GM23338 (cell line): ENCODE data around the gene CLDN7. TPM values are rescaled to one million over a fixed set of nuclear protein-coding genes. Genes with fewer than 3 reads are reported as not detected.

Experiments
- ATAC-seq: fragments of 200-7000 bp; cut with Tn5 transposase; 3 replicates; pipeline ENCODE4 v1.9.1; 2020
- DNase-seq: peaks from one replicate; pipeline ENCODE4 v3.0.0-alpha.2; 2015; ENCODE audit warnings: low spot score
- H2AFZ ChIP-seq: fragments of 200-600 bp; sonication (generic); 2 replicates; pipeline ENCODE4 v1.8.0; 2016; ENCODE audit warnings: antibody characterized with exemption, mild to moderate bottlenecking, moderate library complexity
- H3F3A ChIP-seq: fragments of 200-600 bp; sonication (generic); replicated peaks from 2 replicates; pipeline ENCODE4 v1.8.0; 2017; ENCODE audit warnings: antibody characterized with exemption, mixed run types, low read depth
- H3K27ac ChIP-seq: fragments of 200-600 bp; sonication (generic); 2 replicates; pipeline ENCODE4 v1.6.1; 2016; ENCODE audit warnings: low read depth
- H3K27me3 ChIP-seq: fragments of 200-600 bp; sonication (generic); 2 replicates; pipeline ENCODE4 v1.8.0; 2016; ENCODE audit warnings: mild to moderate bottlenecking, mixed run types, moderate library complexity; ENCODE audit not compliant: insufficient read depth
- H3K36me3 ChIP-seq: fragments of 200-600 bp; sonication (generic); 2 replicates; pipeline ENCODE4 v1.8.0; 2016; ENCODE audit warnings: mild to moderate bottlenecking; ENCODE audit not compliant: insufficient read depth
- H3K4me1 ChIP-seq: fragments of 200-600 bp; sonication (generic); 2 replicates; pipeline ENCODE4 v1.8.0; 2016; ENCODE audit warnings: mild to moderate bottlenecking, moderate library complexity; ENCODE audit not compliant: insufficient read depth
- H3K4me2 ChIP-seq: fragments of 200-600 bp; sonication (generic); 2 replicates; pipeline ENCODE4 v1.7.1; 2017; ENCODE audit warnings: mixed run types
- H3K4me3 ChIP-seq: fragments of 200-600 bp; sonication (generic); 2 replicates; pipeline ENCODE4 v1.6.1; 2016; ENCODE audit warnings: mixed run types
- H3K79me2 ChIP-seq: fragments of 200-600 bp; sonication (generic); replicated peaks from 2 replicates; pipeline ENCODE4 v1.8.0; 2017; ENCODE audit warnings: mild to moderate bottlenecking; ENCODE audit not compliant: insufficient read depth
- H3K9me2 ChIP-seq: fragments of 200-600 bp; sonication (generic); 2 replicates; pipeline ENCODE4 v1.8.0; 2017; ENCODE audit not compliant: insufficient read depth
- H4K20me1 ChIP-seq: fragments of 200-600 bp; sonication (generic); replicated peaks from 2 replicates; pipeline ENCODE4 v1.8.0; 2017; ENCODE audit warnings: mild to moderate bottlenecking; ENCODE audit not compliant: insufficient read depth
- H3K27ac Mint-ChIP-seq: 2 replicates; pipeline ENCODE4 v1.8.0; 2020; ENCODE audit warnings: inconsistent platforms, mild to moderate bottlenecking, moderate library complexity, mixed read lengths
- H3K27me3 Mint-ChIP-seq: 3 replicates; pipeline ENCODE4 v1.8.0; 2022; ENCODE audit warnings: low read depth, mild to moderate bottlenecking, moderate library complexity, mixed read lengths, inconsistent platforms; ENCODE audit not compliant: insufficient read depth, poor library complexity
- H3K36me3 Mint-ChIP-seq: 3 replicates; pipeline ENCODE4 v1.8.0; 2021; ENCODE audit warnings: low read depth, mild to moderate bottlenecking, inconsistent platforms, moderate library complexity, mixed read lengths
- H3K4me1 Mint-ChIP-seq: 3 replicates; pipeline ENCODE4 v1.8.0; 2020; ENCODE audit warnings: mild to moderate bottlenecking, inconsistent platforms, mixed read lengths
- H3K4me3 Mint-ChIP-seq: 3 replicates; pipeline ENCODE4 v1.8.0; 2021; ENCODE audit warnings: moderate library complexity, mild to moderate bottlenecking, inconsistent platforms, mixed read lengths
- H3K9me3 Mint-ChIP-seq: 3 replicates; pipeline ENCODE4 v1.8.0; 2020; ENCODE audit warnings: moderate library complexity, mild to moderate bottlenecking, inconsistent platforms, mixed read lengths
- CREB1 ChIP-seq: fragments of 250-450 bp; sonication (Bioruptor Pico); IDR thresholded peaks from 2 replicates; pipeline ENCODE4 v1.5.0; 2020; ENCODE audit warnings: low read depth, mild to moderate bottlenecking, moderate library complexity
- EZH2 ChIP-seq: fragments of 200-600 bp; sonication (generic); IDR thresholded peaks from one replicate; pipeline ENCODE4 v1.8.0; 2017; ENCODE audit warnings: antibody characterized with exemption, mild to moderate bottlenecking, low read depth; ENCODE audit not compliant: unreplicated experiment
- JUNB ChIP-seq: IDR thresholded peaks from one replicate; pipeline ENCODE4 v1.6.1; 2016; ENCODE audit warnings: antibody characterized with exemption; ENCODE audit not compliant: unreplicated experiment
- NANOG ChIP-seq: IDR thresholded peaks from 2 replicates; pipeline ENCODE4 v1.6.1; 2016; ENCODE audit warnings: antibody characterized with exemption, borderline replicate concordance
- POLR2AphosphoS5 ChIP-seq: IDR thresholded peaks from 2 replicates; pipeline ENCODE4 v1.6.1; 2016; ENCODE audit warnings: antibody characterized with exemption, low read depth
- ZNF114 ChIP-seq: fragments of 250-450 bp; sonication (Bioruptor Pico); IDR thresholded peaks from 2 replicates; pipeline ENCODE4 v1.5.0; 2020; ENCODE audit warnings: mild to moderate bottlenecking, moderate library complexity
- ZNF331 ChIP-seq: fragments of 250-450 bp; sonication (Bioruptor Pico); IDR thresholded peaks from 2 replicates; pipeline ENCODE4 v1.5.0; 2020; ENCODE audit warnings: low read depth, mild to moderate bottlenecking, moderate library complexity
- polyA plus RNA-seq: library from polyadenylated mRNA; unstranded; fragments of >200 nt; fragmentation: Nextera tagmentation; extraction: Ambion mirVana; gene quantifications from 2 replicates; pipeline ENCODE4 v1.2.1, GENCODE V29; 2016
- total RNA-seq: library from RNA; depleted of rRNA; stranded (reverse); fragments of >200 nt; shearing (Covaris generic); gene quantifications from 2 replicates; pipeline ENCODE4 v1.2.3, GENCODE V29; 2014
- TF ChIP-seq, protein P1 (sequence below), 2 experiments: fragments of 200-600 bp in 1 of 2; sonication (generic) in 1 of 2; conservative IDR thresholded peaks; 2 replicates each; pipeline versions ENCODE4 v1.5.1 to v1.6.1; 2016 to 2017; ENCODE audit warnings: antibody characterized with exemption in 2 of 2, low read depth in 2 of 2, mild to moderate bottlenecking in 2 of 2, moderate library complexity in 1 of 2
- TF ChIP-seq, protein P2 (sequence below): IDR thresholded peaks from 2 replicates; pipeline ENCODE4 v1.6.1; 2016; ENCODE audit warnings: antibody characterized with exemption
- TF ChIP-seq, protein P3 (sequence below): IDR thresholded peaks from one replicate; pipeline ENCODE4 v1.6.1; 2018; ENCODE audit warnings: antibody characterized with exemption; ENCODE audit not compliant: unreplicated experiment

The CLDN7 gene
- total and polyA plus RNA-seq, 2 experiments from 2014 or later = 50.7 to 111 TPM

DNA sequence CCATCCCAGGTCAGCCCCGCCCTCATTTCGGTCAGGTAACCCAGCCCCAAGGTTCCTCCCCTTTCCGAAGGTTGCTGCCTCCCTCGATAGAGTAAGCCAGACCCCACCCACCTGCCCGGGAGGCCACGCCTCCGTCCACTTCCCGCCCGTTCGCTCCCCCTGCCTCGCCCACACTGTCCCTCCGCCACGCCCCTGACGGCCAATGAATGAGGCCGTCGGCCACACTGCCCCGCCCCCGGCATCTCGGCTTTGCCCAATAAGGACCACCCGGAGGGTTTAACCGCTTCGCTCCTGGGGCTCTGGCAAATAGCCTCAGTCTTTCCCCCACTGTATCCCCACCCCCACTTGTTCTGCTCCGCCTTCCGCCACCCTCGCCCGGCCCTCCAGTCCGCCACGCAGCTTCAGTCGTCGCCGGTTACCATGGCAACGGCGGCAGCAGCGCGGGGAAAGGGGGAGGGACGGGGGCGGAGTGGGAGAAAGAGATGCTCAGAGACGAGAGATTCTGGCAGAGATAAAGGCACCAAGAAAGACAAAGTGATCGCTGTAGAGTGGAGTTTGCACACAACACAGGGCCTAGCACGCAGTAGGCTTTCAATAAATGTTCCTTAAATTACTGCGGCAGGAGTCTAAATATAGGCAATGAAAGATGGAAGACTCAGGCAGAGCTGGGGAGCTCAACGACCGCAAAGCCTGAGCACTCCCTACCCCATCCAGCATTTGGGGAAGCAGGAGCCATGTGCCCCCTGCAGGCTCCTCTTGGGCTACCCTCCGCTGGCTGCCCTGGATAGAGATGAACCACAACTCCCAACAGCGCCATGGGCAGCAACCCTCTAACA, 47.8 kb downstream of the CLDN7 start:
- no peaks in the 10 kb centered on the region; the same call in 2 of the 3 replicates for H3K9me3 Mint-ChIP-seq
- peak overlapping the region; percentile 99 for H3K27ac Mint-ChIP-seq
- peak overlapping the region; percentile 70 for H3K4me3 Mint-ChIP-seq
- H3K27me3 Mint-ChIP-seq = peaks cover 37% of the 10 kb centered on the region
- Histone ChIP-seq H3K79me2 (peaks cover 45% of the 10 kb centered on the region), H2AFZ (no peak overlapping the region), H3K27me3 (no peaks in the 10 kb centered on the region), H3K4me3 (peak overlapping the region; percentile 70), H3K27ac (peak overlapping the region; percentile 88), H3K9me2 (no peaks in the 10 kb centered on the region), H4K20me1 (no peaks in the 10 kb centered on the region; the same call in 1 of the 2 replicates), H3K36me3 (no peaks in the 10 kb centered on the region), H3K4me2 (peak overlapping the region; percentile 90), H3F3A (peaks cover 15% of the 10 kb centered on the region), H3K4me1 (peaks cover 55% of the 10 kb centered on the region)
- H3K36me3 Mint-ChIP-seq = peaks cover 3% of the 10 kb centered on the region; the same call in 2 of the 3 replicates
- ATAC-seq = peak; percentile 81
- peaks cover 65% of the 10 kb centered on the region for H3K4me1 Mint-ChIP-seq
- DNase-seq = peak; percentile 100
- TF ChIP-seq, protein P1, sequence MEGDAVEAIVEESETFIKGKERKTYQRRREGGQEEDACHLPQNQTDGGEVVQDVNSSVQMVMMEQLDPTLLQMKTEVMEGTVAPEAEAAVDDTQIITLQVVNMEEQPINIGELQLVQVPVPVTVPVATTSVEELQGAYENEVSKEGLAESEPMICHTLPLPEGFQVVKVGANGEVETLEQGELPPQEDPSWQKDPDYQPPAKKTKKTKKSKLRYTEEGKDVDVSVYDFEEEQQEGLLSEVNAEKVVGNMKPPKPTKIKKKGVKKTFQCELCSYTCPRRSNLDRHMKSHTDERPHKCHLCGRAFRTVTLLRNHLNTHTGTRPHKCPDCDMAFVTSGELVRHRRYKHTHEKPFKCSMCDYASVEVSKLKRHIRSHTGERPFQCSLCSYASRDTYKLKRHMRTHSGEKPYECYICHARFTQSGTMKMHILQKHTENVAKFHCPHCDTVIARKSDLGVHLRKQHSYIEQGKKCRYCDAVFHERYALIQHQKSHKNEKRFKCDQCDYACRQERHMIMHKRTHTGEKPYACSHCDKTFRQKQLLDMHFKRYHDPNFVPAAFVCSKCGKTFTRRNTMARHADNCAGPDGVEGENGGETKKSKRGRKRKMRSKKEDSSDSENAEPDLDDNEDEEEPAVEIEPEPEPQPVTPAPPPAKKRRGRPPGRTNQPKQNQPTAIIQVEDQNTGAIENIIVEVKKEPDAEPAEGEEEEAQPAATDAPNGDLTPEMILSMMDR (conservative IDR thresholded peaks at IDR 0.05; ENCODE audit: low read depth in 2 of 2) = peak; percentile 52
- TF ChIP-seq EZH2 (no peak), CREB1 (CRISPR knock-in tag) (peak; percentile 67), JUNB (no peak)

DNA sequence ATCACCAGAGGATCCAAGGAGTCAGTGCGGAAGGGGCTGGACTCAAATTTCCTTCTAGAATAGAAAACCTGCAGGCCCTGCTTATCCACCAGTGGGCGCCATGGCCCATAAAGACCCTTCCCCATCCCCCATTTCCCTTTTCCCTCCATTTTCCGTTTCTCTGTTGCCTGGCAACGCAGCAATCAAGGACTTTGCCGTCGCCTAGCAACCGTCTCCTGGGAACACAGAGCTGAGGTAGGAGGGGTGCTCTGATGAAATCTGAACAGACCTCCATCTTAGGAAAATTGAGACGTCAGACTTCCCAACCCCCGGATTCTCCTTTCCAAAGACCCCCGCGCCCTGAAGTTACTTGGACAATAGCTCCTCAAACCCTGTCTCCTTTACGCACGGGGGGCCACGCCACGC, 48.4 kb downstream of the CLDN7 start:
- Histone ChIP-seq H3K27me3 (no peaks in the 10 kb centered on the region), H3K4me2 (peak overlapping the region; percentile 68), H3K9me2 (no peaks in the 10 kb centered on the region), H3K36me3 (no peaks in the 10 kb centered on the region), H3K27ac (peak overlapping the region; percentile 59; the same call in 1 of the 2 replicates), H3K4me1 (peaks cover 55% of the 10 kb centered on the region), H3K4me3 (peak overlapping the region; percentile 70), H3K79me2 (peaks cover 50% of the 10 kb centered on the region), H3F3A (peaks cover 15% of the 10 kb centered on the region), H4K20me1 (no peaks in the 10 kb centered on the region; the same call in 1 of the 2 replicates), H2AFZ (no peak overlapping the region)
- Mint-ChIP-seq H3K9me3 (no peaks in the 10 kb centered on the region; the same call in 2 of the 3 replicates), H3K4me1 (peaks cover 63% of the 10 kb centered on the region), H3K36me3 (peaks cover 3% of the 10 kb centered on the region; the same call in 2 of the 3 replicates), H3K4me3 (peak overlapping the region; percentile 70), H3K27me3 (peaks cover 33% of the 10 kb centered on the region), H3K27ac (peak overlapping the region; percentile 99)
- peak; percentile 5 for ATAC-seq
- peak; percentile 100 for DNase-seq
- TF ChIP-seq, protein P2, sequence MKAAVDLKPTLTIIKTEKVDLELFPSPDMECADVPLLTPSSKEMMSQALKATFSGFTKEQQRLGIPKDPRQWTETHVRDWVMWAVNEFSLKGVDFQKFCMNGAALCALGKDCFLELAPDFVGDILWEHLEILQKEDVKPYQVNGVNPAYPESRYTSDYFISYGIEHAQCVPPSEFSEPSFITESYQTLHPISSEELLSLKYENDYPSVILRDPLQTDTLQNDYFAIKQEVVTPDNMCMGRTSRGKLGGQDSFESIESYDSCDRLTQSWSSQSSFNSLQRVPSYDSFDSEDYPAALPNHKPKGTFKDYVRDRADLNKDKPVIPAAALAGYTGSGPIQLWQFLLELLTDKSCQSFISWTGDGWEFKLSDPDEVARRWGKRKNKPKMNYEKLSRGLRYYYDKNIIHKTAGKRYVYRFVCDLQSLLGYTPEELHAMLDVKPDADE = 0 out of 2 replicates have a peak, but pooled peaks have one; percentile 23
- TF ChIP-seq ZNF331 (CRISPR knock-in tag) (no peak), JUNB (no peak), CREB1 (CRISPR knock-in tag) (peak; percentile 35; the same call in 1 of the 2 replicates), POLR2AphosphoS5 (no peak), ZNF114 (CRISPR knock-in tag) (no peak), NANOG (peak; percentile 13; the same call in 1 of the 2 replicates)
- TF ChIP-seq, protein P3, sequence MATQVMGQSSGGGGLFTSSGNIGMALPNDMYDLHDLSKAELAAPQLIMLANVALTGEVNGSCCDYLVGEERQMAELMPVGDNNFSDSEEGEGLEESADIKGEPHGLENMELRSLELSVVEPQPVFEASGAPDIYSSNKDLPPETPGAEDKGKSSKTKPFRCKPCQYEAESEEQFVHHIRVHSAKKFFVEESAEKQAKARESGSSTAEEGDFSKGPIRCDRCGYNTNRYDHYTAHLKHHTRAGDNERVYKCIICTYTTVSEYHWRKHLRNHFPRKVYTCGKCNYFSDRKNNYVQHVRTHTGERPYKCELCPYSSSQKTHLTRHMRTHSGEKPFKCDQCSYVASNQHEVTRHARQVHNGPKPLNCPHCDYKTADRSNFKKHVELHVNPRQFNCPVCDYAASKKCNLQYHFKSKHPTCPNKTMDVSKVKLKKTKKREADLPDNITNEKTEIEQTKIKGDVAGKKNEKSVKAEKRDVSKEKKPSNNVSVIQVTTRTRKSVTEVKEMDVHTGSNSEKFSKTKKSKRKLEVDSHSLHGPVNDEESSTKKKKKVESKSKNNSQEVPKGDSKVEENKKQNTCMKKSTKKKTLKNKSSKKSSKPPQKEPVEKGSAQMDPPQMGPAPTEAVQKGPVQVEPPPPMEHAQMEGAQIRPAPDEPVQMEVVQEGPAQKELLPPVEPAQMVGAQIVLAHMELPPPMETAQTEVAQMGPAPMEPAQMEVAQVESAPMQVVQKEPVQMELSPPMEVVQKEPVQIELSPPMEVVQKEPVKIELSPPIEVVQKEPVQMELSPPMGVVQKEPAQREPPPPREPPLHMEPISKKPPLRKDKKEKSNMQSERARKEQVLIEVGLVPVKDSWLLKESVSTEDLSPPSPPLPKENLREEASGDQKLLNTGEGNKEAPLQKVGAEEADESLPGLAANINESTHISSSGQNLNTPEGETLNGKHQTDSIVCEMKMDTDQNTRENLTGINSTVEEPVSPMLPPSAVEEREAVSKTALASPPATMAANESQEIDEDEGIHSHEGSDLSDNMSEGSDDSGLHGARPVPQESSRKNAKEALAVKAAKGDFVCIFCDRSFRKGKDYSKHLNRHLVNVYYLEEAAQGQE = no peak
